ENCODE results near the gene RELN. TPM values are rescaled to one million over a fixed set of nuclear protein-coding genes. Genes with fewer than 3 reads are reported as not detected.

The RELN gene
- polyA plus RNA-seq, 1 donor (not counting 4 experiments of a cell fraction or from before 2014, with no cell fraction given) = not detected

DNA sequence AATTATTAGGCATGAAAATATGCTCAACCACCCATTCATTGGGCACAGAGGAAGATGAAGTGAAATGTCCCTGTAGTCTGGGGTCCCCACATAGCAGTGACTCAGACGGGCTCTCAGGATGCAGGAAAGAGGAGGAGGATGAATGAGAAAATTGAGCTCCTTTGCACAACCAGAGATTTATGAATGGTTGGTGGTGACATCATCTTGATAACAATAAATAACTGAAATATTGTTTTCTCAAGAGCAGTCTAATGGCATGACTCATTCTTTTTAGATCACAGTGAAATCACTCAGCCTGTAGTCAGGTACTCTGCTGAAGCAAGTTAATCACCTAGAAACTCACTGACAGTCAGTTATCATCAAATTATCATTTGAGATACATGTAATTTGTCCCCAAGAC lies 254.1 kb downstream of the RELN start:
- dilution Hi-C loops (cut with MboI; ENCODE audit: extremely low pct_ligation_motif_present, low sequenced_read_pairs) = no loop called here
- Histone ChIP-seq H3K4me2 (ENCODE audit: control insufficient read depth, extremely low read depth, insufficient read depth, low read depth, low read length) (no peak overlapping the region), H3K36me3 (ENCODE audit: control insufficient read depth in 2 of 2, extremely low read depth in 1 of 2, insufficient read depth in 2 of 2, low read length in 2 of 2) (no peaks in the 10 kb centered on the region), H3K27ac (ENCODE audit: control insufficient read depth, insufficient read depth, low read length) (no peak overlapping the region), H2AFZ (ENCODE audit: control insufficient read depth, low read length) (no peak overlapping the region), H3K9me3 (ENCODE audit: control insufficient read depth, low read depth, low read length) (no peaks in the 10 kb centered on the region), H3K79me2 (ENCODE audit: control insufficient read depth, insufficient read depth, low read length) (no peaks in the 10 kb centered on the region), H3K4me3 (ENCODE audit: control insufficient read depth in 2 of 3, extremely low read depth in 1 of 3, insufficient read depth in 2 of 3, low read depth in 1 of 3, low read length in 3 of 3) (no peak overlapping the region), H3K27me3 (ENCODE audit: control insufficient read depth, extremely low read depth, insufficient read depth, low read length) (no peaks in the 10 kb centered on the region), H3K9ac (ENCODE audit: control insufficient read depth, extremely low read depth, insufficient read depth, low read length) (no peak overlapping the region), H3K4me1 (ENCODE audit: control insufficient read depth, extremely low read depth, insufficient read depth, low read length) (peaks cover 8% of the 10 kb centered on the region), H4K20me1 (ENCODE audit: control insufficient read depth, extremely low read depth, insufficient read depth, low read length) (no peaks in the 10 kb centered on the region), H3K9me1 (ENCODE audit: control insufficient read depth, extremely low read depth, insufficient read depth, low read length) (no peaks in the 10 kb centered on the region)
- TF ChIP-seq, protein P1, sequence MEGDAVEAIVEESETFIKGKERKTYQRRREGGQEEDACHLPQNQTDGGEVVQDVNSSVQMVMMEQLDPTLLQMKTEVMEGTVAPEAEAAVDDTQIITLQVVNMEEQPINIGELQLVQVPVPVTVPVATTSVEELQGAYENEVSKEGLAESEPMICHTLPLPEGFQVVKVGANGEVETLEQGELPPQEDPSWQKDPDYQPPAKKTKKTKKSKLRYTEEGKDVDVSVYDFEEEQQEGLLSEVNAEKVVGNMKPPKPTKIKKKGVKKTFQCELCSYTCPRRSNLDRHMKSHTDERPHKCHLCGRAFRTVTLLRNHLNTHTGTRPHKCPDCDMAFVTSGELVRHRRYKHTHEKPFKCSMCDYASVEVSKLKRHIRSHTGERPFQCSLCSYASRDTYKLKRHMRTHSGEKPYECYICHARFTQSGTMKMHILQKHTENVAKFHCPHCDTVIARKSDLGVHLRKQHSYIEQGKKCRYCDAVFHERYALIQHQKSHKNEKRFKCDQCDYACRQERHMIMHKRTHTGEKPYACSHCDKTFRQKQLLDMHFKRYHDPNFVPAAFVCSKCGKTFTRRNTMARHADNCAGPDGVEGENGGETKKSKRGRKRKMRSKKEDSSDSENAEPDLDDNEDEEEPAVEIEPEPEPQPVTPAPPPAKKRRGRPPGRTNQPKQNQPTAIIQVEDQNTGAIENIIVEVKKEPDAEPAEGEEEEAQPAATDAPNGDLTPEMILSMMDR (optimal IDR thresholded peaks at IDR 0.05 in 1 of 3, IDR thresholded peaks at IDR 0.05 in 1 of 3, conservative IDR thresholded peaks at IDR 0.05 in 1 of 3; ENCODE audit: extremely low read depth in 1 of 3, insufficient read depth in 2 of 3, low read length in 3 of 3) = no peak
- TF ChIP-seq EZH2 (IDR thresholded peaks at IDR 0.05; ENCODE audit: low read length) = no peak
- DNase-seq (ENCODE audit: low read depth, low spot score) = peak; percentile 19
- peak; percentile 20 for FAIRE-seq

GRCh38 chr7:103731169-103731568 lies 258.3 kb downstream of the RELN start:
- TF ChIP-seq, protein P1 (optimal IDR thresholded peaks at IDR 0.05 in 1 of 3, IDR thresholded peaks at IDR 0.05 in 1 of 3, conservative IDR thresholded peaks at IDR 0.05 in 1 of 3; ENCODE audit: extremely low read depth in 1 of 3, insufficient read depth in 2 of 3, low read length in 3 of 3) = no peak
- TF ChIP-seq EZH2 (IDR thresholded peaks at IDR 0.05; ENCODE audit: low read length) = no peak
- Histone ChIP-seq H3K27me3 (ENCODE audit: control insufficient read depth, extremely low read depth, insufficient read depth, low read length) (no peaks in the 10 kb centered on the region), H3K36me3 (ENCODE audit: control insufficient read depth in 2 of 2, extremely low read depth in 1 of 2, insufficient read depth in 2 of 2, low read length in 2 of 2) (no peaks in the 10 kb centered on the region), H3K79me2 (ENCODE audit: control insufficient read depth, insufficient read depth, low read length) (no peaks in the 10 kb centered on the region), H3K9ac (ENCODE audit: control insufficient read depth, extremely low read depth, insufficient read depth, low read length) (no peak overlapping the region), H4K20me1 (ENCODE audit: control insufficient read depth, extremely low read depth, insufficient read depth, low read length) (no peaks in the 10 kb centered on the region), H3K27ac (ENCODE audit: control insufficient read depth, insufficient read depth, low read length) (no peak overlapping the region), H3K4me2 (ENCODE audit: control insufficient read depth, extremely low read depth, insufficient read depth, low read depth, low read length) (no peak overlapping the region), H2AFZ (ENCODE audit: control insufficient read depth, low read length) (no peak overlapping the region), H3K4me1 (ENCODE audit: control insufficient read depth, extremely low read depth, insufficient read depth, low read length) (peaks cover 8% of the 10 kb centered on the region), H3K4me3 (ENCODE audit: control insufficient read depth in 2 of 3, extremely low read depth in 1 of 3, insufficient read depth in 2 of 3, low read depth in 1 of 3, low read length in 3 of 3) (no peak overlapping the region), H3K9me1 (ENCODE audit: control insufficient read depth, extremely low read depth, insufficient read depth, low read length) (no peaks in the 10 kb centered on the region), H3K9me3 (ENCODE audit: control insufficient read depth, low read depth, low read length) (no peaks in the 10 kb centered on the region)
- DNase-seq (ENCODE audit: low read depth, low spot score) (no peak), FAIRE-seq (no peak)
- dilution Hi-C loops (cut with MboI; ENCODE audit: extremely low pct_ligation_motif_present, low sequenced_read_pairs) = no loop called here

Data from keratinocyte (primary cell).